Germinal center (tissue), 1 donor: ENCODE data around the gene SORCS3.

Source experiments
- DNase-seq: peaks from one replicate; pipeline ENCODE4 v3.0.0; 2012; ENCODE audit warnings: mixed read lengths, low spot score

SORCS3 gene

DNA sequence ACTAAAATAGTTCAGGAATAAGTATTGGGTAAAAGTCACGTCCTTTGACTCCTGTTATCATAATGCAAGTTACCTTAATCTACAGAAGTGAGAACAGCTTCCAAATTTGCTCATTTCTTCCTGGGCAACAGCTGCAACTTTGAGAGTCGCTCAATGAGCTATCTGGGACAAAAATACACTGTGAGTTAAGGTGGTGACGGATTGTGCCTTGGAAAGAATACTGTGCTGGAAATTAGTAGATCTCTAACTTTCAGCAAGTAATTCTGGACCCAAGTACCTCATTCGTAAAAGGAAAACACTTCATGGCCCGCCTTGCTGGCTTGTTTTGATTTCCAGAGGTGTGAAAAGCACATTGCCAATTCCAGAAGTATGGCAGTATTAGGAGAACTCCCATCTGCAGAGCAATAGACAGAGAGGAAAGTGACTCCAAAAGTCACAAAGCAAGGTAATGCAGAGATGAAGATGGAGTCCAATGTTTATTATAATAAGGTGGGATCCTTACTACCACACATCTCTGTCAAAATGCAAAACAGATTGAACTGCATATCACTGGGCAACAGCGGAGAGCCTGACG is 626.0 kb downstream of the SORCS3 start:
- DNase-seq: no peak

DNA sequence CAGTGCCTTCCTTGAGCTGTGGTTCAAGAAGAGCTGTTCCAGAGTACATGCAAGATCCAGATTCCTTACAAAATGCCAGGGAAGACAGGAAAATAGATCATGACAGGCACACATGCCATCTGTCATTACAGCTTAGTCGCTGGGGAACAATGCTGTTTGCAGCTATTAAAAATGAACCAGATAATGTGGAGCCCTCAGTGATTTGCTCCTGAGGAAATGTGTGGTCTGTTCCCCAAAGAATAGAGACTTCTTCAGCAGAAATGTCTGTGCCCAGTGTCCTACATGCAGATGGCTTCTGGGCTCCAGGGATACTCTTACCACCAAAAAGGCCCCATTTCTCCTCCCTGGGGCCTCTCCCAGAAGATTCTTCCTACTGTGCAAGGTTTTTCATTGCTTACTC is 627.9 kb downstream of the SORCS3 start:
- DNase-seq: no peak

- no peak for DNase-seq
Measured at GRCh38 chr10:105269689-105270088, 628.6 kb downstream of the SORCS3 start.

DNA sequence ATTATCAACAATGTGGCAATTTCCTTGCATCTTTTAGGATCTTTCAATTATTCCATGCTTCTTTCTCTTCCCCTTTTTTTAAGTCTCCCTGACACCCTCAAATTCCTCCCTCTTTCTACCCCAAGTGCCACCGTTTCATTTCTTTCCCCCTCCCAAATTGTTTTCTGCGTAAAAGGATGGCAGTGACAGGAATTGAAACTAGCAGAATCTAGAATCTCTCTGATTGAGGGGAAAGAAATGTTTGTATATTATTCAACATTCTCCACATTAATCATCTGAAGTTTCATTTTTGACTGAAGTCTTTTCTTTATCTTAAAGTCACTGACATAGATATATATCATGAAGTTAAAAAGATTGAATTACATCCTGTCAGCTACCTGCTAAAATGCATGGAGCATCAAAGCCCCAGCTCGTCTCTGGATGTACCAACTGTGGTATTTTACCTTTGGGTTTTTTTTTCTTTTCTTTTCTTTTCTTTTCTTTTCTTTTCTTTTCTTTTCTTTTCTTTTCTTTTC is 633.5 kb downstream of the SORCS3 start:
- DNase-seq: no peak

DNA sequence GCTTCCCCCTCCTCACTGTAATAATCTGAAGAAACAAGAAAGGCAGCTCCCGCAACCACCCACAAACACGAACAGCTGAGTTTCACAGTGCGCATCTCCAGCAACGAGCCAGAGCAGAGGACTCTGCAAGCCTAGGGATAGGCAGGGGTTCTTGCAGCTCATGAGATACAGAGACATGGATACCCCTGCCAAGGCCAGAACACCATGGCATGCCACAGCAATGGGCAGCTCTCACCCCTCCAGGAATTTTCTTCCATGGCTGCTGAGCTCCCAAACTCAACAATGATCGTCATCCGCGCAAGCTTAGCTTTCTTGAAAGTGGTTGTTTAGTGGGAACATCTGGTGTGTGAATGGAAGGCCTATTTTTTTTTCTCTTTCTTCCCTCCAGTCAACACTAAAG is 637.3 kb downstream of the SORCS3 start:
- no peak for DNase-seq

DNA sequence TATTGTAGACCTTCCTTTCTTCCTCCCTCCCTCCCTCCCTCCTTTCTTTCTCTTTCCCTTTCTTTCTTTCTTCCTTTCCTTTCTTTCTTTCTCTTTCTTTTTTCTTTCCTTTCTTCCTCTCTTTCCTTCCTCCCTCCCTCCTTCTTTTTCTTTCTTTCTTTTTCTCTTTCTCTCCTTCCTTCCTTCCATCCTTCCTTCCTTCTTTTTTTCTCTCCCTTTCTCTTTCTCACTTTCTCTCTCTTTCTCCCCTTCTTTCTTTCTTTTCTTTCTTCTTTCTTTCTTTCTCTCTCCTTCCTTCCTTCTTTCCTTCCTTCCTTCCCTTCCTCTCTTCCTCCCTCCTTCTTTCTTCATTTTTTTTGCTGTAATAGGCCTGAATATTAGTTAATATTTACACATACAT is 638.0 kb downstream of the SORCS3 start:
- DNase-seq: no peak

DNA sequence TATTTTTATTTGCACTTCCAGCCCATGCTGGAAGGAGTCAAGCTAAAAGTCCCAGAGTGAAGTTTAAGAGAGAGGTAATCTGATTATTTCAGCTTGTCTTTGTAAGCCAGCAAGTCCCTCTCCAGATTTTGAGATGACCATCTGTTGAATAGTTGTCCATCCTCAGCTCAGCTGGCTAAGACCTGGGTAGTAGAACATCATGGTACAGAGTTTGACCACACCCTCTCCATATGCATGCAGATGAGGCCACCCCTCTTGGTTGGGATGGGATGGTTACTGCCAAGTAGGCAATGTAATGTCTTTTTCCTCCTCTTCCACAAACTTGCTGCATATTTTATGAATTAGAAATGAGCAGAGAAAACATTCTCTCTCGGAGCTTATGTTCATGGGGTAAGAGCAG is 639.8 kb downstream of the SORCS3 start:
- DNase-seq: no peak

- no peak for DNase-seq
Measured at GRCh38 chr10:105284476-105285215, 643.6 kb downstream of the SORCS3 start.

- DNase-seq: no peak
Measured at GRCh38 chr10:105288026-105288425, 646.9 kb downstream of the SORCS3 start.

DNA sequence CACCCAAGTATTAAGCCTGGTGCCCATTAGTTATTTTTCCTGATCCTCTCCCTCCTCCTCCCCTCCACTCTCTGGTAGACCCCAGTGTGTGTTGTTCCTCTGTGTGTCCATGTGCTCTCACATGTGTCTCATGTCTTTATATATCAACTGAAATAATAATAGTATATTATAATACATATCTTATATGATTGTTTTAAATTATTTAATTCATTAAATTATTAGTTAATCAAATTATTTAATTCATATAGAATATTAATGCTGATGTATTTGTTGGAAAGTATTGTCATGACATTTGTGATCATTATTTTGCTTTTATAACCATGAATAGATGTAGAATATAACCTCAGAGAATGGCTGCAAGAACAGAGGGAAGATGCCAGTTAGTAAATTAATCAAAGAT is 647.5 kb downstream of the SORCS3 start:
- DNase-seq: no peak

- no peak for DNase-seq
Measured at GRCh38 chr10:105291571-105291970, 650.5 kb downstream of the SORCS3 start.

DNA sequence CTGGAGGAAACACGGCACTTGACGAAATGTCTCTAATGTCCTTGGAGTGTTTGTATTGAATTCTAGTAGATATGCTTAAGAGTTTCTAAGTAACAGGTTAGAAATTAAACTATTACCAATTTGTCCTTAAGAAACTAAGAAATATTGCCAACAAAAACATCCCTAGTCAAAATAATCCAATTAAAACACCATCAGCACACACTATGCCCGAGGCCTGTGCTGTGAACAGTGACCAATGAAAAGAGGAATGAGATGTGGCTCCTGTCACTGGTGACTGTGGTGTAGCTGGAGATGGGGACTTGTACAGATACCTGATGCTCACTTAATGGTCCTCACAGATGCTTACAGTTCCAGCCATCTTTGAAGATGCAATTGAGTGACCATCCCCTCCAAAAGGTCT is 651.1 kb downstream of the SORCS3 start:
- DNase-seq: no peak
